Tibial nerve (tissue), 4 donors: ENCODE data around the gene CD81. TPM values are rescaled to one million over a fixed set of nuclear protein-coding genes. Genes with fewer than 3 reads are reported as not detected.
"Not testable (repeated sequence)": the region's sequence is repeated elsewhere in the genome, so short reads cannot be mapped to it uniquely, and the experiment has no call there.

Experiments used
- DNase-seq, 2 donors: peaks; one replicate each; pipeline ENCODE4 v3.0.0-alpha.2; 2019; ENCODE audit warnings: low spot score in 2 of 2
- H3K27ac ChIP-seq, 4 donors: fragments of 200-600 bp; sonication (generic) in 3 of 4; one replicate each; pipeline ENCODE4 v1.5.1; 2017 to 2019; ENCODE audit warnings: mild to moderate bottlenecking in 1 of 4
- H3K27me3 ChIP-seq, 2 donors: fragments of 200-600 bp; sonication (generic) in 1 of 2; one replicate each; pipeline versions ENCODE4 v1.5.1 to v1.6.0; 2017 to 2019
- H3K36me3 ChIP-seq, 3 donors: fragments of 200-600 bp; sonication (generic); one replicate each; pipeline ENCODE4 v1.5.1; 2018 to 2019
- H3K4me1 ChIP-seq, 4 donors: fragments of 200-600 bp; sonication (generic) in 3 of 4; one replicate each; pipeline ENCODE4 v1.5.1; 2017 to 2019
- H3K4me3 ChIP-seq, 4 donors: fragments of 200-600 bp; sonication (generic) in 3 of 4; one replicate each; pipeline ENCODE4 v1.5.1; 2017 to 2019; ENCODE audit warnings: mild to moderate bottlenecking in 1 of 4, moderate library complexity in 1 of 4
- H3K9me3 ChIP-seq, 4 donors: fragments of 200-600 bp; sonication (generic) in 3 of 4; one replicate each; pipeline ENCODE4 v1.5.1; 2017 to 2019
- CTCF ChIP-seq, 5 experiments: fragments of 200-600 bp in 3 of 5; fragments of 450-650 bp in 2 of 5; sonication (generic) in 3 of 5; IDR thresholded peaks; one replicate each; pipeline ENCODE4 v1.5.1; 2016 to 2019; ENCODE audit warnings: antibody characterized with exemption in 5 of 5, mild to moderate bottlenecking in 3 of 5, moderate library complexity in 2 of 5
- EP300 ChIP-seq, 2 donors: sonication (generic); formaldehyde crosslinking; IDR thresholded peaks; one replicate each; pipeline ENCODE4 v1.6.1; 2017; ENCODE audit warnings: antibody characterized with exemption in 2 of 2, mild to moderate bottlenecking in 1 of 2
- POLR2A ChIP-seq, 2 donors: fragments of 450-650 bp; IDR thresholded peaks; one replicate each; pipeline ENCODE4 v1.6.1; 2017; ENCODE audit warnings: antibody characterized with exemption in 2 of 2, mild to moderate bottlenecking in 2 of 2, moderate library complexity in 2 of 2
- WGBS, 2 donors: methylation state at CpG; one replicate each; pipeline ENCODE4 v1.1.5; 2018; 5-methylcytosine and 5-hydroxymethylcytosine counted together
- total RNA-seq, 4 donors: library from RNA; depleted of rRNA; stranded (reverse); fragments of >200 nt; gene quantifications; one replicate each; pipeline ENCODE4 v1.1.0, GENCODE V29; 2016

The CD81 gene
- total RNA-seq, 4 donors from 2014 or later: 650 to 822 (median 674) TPM

GRCh38 chr11:2348986-2349385, 28.1 kb upstream of the CD81 start:
- Histone ChIP-seq H3K27me3 (no peaks in the 10 kb centered on the region), H3K27ac (no peak overlapping the region), H3K4me3 (no peak overlapping the region), H3K36me3 (no peaks in the 10 kb centered on the region), H3K9me3 (peaks cover 0 to 18% (median 0%) of the 10 kb centered on the region in 4 donors), H3K4me1 (no peaks in the 10 kb centered on the region)
- no peak for DNase-seq
- WGBS, 2 donors: 69 to 86% methylated on average over 1 of the region's 1 CpG
- TF ChIP-seq CTCF (IDR thresholded peaks at IDR 0.05): no peak
- TF ChIP-seq EP300 (IDR thresholded peaks at IDR 0.05): no peak
- TF ChIP-seq POLR2A (IDR thresholded peaks at IDR 0.05): no peak

- Histone ChIP-seq H3K27me3 (no peaks in the 10 kb centered on the region), H3K4me1 (no peaks in the 10 kb centered on the region), H3K9me3 (peaks cover 0 to 18% (median 0%) of the 10 kb centered on the region in 4 donors), H3K27ac (no peak overlapping the region), H3K36me3 (no peaks in the 10 kb centered on the region), H3K4me3 (no peak overlapping the region)
- DNase-seq: no peak
- 67 to 90% methylated on average over 2 to 3 of the region's 3 CpGs for WGBS, 2 donors
- TF ChIP-seq EP300 (IDR thresholded peaks at IDR 0.05) (no peak), POLR2A (IDR thresholded peaks at IDR 0.05) (no peak), CTCF (IDR thresholded peaks at IDR 0.05) (no peak)
Observed at GRCh38 chr11:2351701-2352100, 25.4 kb upstream of the CD81 start.

- WGBS, 2 donors: 73 to 79% methylated on average over 4 of the region's 4 CpGs
- no peak for TF ChIP-seq POLR2A (IDR thresholded peaks at IDR 0.05)
- no peak for TF ChIP-seq EP300 (IDR thresholded peaks at IDR 0.05)
- TF ChIP-seq CTCF (IDR thresholded peaks at IDR 0.05): no peak
- H3K4me3 ChIP-seq: no peak overlapping the region
- DNase-seq: no peak
- H3K9me3 ChIP-seq: peaks cover 0 to 18% (median 0%) of the 10 kb centered on the region in 4 donors
- no peaks in the 10 kb centered on the region for H3K36me3 ChIP-seq
- H3K4me1 ChIP-seq: no peaks in the 10 kb centered on the region
- H3K27ac ChIP-seq: no peak overlapping the region
- H3K27me3 ChIP-seq: no peaks in the 10 kb centered on the region
Observed at GRCh38 chr11:2352420-2352819, 24.7 kb upstream of the CD81 start.

- no peaks in the 10 kb centered on the region for H3K4me1 ChIP-seq
- no peak for DNase-seq
- no peak for TF ChIP-seq POLR2A (IDR thresholded peaks at IDR 0.05)
- TF ChIP-seq EP300 (IDR thresholded peaks at IDR 0.05): no peak
- TF ChIP-seq CTCF (IDR thresholded peaks at IDR 0.05): no peak
- no peak overlapping the region for H3K4me3 ChIP-seq
- H3K36me3 ChIP-seq: no peaks in the 10 kb centered on the region
- H3K9me3 ChIP-seq: peaks cover 0 to 4% (median 0%) of the 10 kb centered on the region in 4 donors
- no peaks in the 10 kb centered on the region for H3K27me3 ChIP-seq
- 67 to 77% methylated on average over 7 of the region's 7 CpGs for WGBS, 2 donors
- no peak overlapping the region for H3K27ac ChIP-seq
Observed at GRCh38 chr11:2355000-2355644, 22.0 kb upstream of the CD81 start.

- no peaks in the 10 kb centered on the region for H3K27me3 ChIP-seq
- WGBS, 2 donors: 49 to 68% methylated on average over 6 to 8 of the region's 8 CpGs
- TF ChIP-seq EP300 (IDR thresholded peaks at IDR 0.05): no peak
- TF ChIP-seq CTCF (IDR thresholded peaks at IDR 0.05): no peak
- TF ChIP-seq POLR2A (IDR thresholded peaks at IDR 0.05): no peak
- H3K9me3 ChIP-seq: no peaks in the 10 kb centered on the region
- no peaks in the 10 kb centered on the region for H3K36me3 ChIP-seq
- H3K4me1 ChIP-seq: no peaks in the 10 kb centered on the region
- H3K27ac ChIP-seq: no peak overlapping the region
- DNase-seq: no peak
- no peak overlapping the region for H3K4me3 ChIP-seq
Observed at GRCh38 chr11:2357246-2357645, 19.9 kb upstream of the CD81 start.

GRCh38 chr11:2357651-2358050, 19.5 kb upstream of the CD81 start:
- H3K36me3 ChIP-seq, H3K4me3 ChIP-seq, H3K4me1 ChIP-seq, H3K27ac ChIP-seq, H3K27me3 ChIP-seq, DNase-seq, H3K9me3 ChIP-seq: not testable (repeated sequence)
- 91 to 95% methylated on average over 13 of the region's 13 CpGs for WGBS, 2 donors
